ENCODE results near the gene TOMT.

GRCh38 chr11:72139500-72139899 lies 33.8 kb downstream of the TOMT start:
- TF ChIP-seq CTCF (IDR thresholded peaks at IDR 0.05; ENCODE audit: extremely low read depth in 1 of 2, insufficient read depth in 1 of 2, low read depth in 1 of 2, low read length in 2 of 2), result no peak
- no peak for TF ChIP-seq EZH2 (IDR thresholded peaks at IDR 0.05; ENCODE audit: borderline replicate concordance, low read depth, low read length, severe bottlenecking)
- TF ChIP-seq GATA2 (IDR thresholded peaks at IDR 0.05; ENCODE audit: insufficient read depth, insufficient read length, low read depth, low read length), result no peak
- no peak for TF ChIP-seq POLR2A (IDR thresholded peaks at IDR 0.05; ENCODE audit: low read depth, low read length)
- no peak for TF ChIP-seq MAX (IDR thresholded peaks at IDR 0.05; ENCODE audit: insufficient read depth, insufficient read length)
- no peak for TF ChIP-seq MYC (IDR thresholded peaks at IDR 0.05; ENCODE audit: low read depth, low read length)
- TF ChIP-seq POLR2AphosphoS5 (IDR thresholded peaks at IDR 0.05; ENCODE audit: insufficient read depth, low read depth, low read length), result no peak
- TF ChIP-seq JUN (IDR thresholded peaks at IDR 0.05; ENCODE audit: borderline replicate concordance, insufficient read depth, insufficient read length, low read depth), result no peak
- TF ChIP-seq FOS (IDR thresholded peaks at IDR 0.05; ENCODE audit: borderline replicate concordance, insufficient read depth, low read length), result no peak

Measured in endothelial cell of umbilical vein (primary cell).